Fibroblast of lung (primary cell): ENCODE measurements around the gene ARL15.

Experiments used
- EZH2 ChIP-seq: IDR thresholded peaks from 2 replicates; pipeline ENCODE4 v1.5.1; 2012; ENCODE audit warnings: low read length, control low read depth, mild to moderate bottlenecking; ENCODE audit errors: missing control alignments
- TF ChIP-seq, protein P1 (sequence below), 2 donors: IDR thresholded peaks in 1 of 2; conservative IDR thresholded peaks in 1 of 2; 1 replicate in 1 of 2; 2 replicates in 1 of 2; pipeline ENCODE4 v1.5.1; 2011 to 2012; ENCODE audit warnings: low read length in 2 of 2, control low read depth in 1 of 2, inconsistent platforms in 1 of 2, low read depth in 1 of 2, mild to moderate bottlenecking in 1 of 2

DNA sequence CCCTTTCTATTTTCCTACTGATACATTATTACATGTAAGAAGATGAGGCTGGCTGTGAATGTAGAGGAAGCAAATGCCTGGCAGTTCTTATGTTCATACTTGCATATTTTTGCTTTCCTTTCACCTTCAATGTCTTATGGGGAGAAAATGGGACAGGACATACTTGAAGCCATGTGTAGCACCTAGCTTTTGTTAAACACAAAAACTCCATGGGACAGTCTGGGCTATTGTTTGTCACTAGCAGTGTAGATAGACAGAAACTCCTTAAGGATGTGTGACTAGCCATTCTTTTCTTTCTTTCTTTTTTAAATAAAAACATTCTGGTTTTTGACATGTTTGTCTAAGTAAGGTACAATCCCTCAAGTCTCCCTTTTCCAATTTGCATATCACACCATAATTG is 122.7 kb downstream of the ARL15 start:
- TF ChIP-seq, protein P1, sequence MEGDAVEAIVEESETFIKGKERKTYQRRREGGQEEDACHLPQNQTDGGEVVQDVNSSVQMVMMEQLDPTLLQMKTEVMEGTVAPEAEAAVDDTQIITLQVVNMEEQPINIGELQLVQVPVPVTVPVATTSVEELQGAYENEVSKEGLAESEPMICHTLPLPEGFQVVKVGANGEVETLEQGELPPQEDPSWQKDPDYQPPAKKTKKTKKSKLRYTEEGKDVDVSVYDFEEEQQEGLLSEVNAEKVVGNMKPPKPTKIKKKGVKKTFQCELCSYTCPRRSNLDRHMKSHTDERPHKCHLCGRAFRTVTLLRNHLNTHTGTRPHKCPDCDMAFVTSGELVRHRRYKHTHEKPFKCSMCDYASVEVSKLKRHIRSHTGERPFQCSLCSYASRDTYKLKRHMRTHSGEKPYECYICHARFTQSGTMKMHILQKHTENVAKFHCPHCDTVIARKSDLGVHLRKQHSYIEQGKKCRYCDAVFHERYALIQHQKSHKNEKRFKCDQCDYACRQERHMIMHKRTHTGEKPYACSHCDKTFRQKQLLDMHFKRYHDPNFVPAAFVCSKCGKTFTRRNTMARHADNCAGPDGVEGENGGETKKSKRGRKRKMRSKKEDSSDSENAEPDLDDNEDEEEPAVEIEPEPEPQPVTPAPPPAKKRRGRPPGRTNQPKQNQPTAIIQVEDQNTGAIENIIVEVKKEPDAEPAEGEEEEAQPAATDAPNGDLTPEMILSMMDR (conservative IDR thresholded peaks at IDR 0.05 in 1 of 2, IDR thresholded peaks at IDR 0.05 in 1 of 2; ENCODE audit: low read depth in 1 of 2, low read length in 2 of 2): no peak
- TF ChIP-seq EZH2: no peak
